ENCODE results near the gene NEDD9.

DNA sequence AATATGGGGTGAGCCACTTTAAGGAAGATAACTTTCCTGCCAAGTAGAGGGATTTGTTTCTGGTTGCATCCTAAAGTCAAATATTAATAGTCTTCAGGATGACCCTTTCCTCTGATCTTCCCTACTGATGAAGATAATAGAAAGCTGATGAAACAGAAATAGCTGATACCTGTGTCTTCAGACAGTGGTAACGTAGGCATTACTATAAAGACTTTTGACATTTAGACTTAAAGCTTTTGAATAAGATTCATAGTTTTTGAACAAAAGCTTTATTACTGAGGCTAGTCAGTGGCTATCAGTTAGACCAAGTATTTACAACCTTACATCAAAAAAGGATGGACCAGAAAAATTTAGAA is 1.4 kb downstream of the NEDD9 start:
- TF ChIP-seq CTCF (IDR thresholded peaks at IDR 0.05 in 2 of 3, conservative IDR thresholded peaks at IDR 0.05 in 1 of 3; ENCODE audit: control insufficient read depth in 2 of 3, extremely low read depth in 1 of 3, insufficient read depth in 1 of 3, low read depth in 3 of 3, low read length in 3 of 3): no peak
- TF ChIP-seq, protein P1, sequence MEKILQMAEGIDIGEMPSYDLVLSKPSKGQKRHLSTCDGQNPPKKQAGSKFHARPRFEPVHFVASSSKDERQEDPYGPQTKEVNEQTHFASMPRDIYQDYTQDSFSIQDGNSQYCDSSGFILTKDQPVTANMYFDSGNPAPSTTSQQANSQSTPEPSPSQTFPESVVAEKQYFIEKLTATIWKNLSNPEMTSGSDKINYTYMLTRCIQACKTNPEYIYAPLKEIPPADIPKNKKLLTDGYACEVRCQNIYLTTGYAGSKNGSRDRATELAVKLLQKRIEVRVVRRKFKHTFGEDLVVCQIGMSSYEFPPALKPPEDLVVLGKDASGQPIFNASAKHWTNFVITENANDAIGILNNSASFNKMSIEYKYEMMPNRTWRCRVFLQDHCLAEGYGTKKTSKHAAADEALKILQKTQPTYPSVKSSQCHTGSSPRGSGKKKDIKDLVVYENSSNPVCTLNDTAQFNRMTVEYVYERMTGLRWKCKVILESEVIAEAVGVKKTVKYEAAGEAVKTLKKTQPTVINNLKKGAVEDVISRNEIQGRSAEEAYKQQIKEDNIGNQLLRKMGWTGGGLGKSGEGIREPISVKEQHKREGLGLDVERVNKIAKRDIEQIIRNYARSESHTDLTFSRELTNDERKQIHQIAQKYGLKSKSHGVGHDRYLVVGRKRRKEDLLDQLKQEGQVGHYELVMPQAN (conservative IDR thresholded peaks at IDR 0.05): no peak
- no peak for TF ChIP-seq RAD51 (IDR thresholded peaks at IDR 0.05)
- no peak for TF ChIP-seq YY1 (IDR thresholded peaks at IDR 0.05; ENCODE audit: low read depth, low read length)
- no peak for TF ChIP-seq USF2 (IDR thresholded peaks at IDR 0.05; ENCODE audit: borderline replicate concordance, low read depth, low read length)
- no peak for TF ChIP-seq JUND (IDR thresholded peaks at IDR 0.05; ENCODE audit: low read depth, low read length)
- TF ChIP-seq SUPT20H (IDR thresholded peaks at IDR 0.05; ENCODE audit: borderline replicate concordance, control insufficient read depth, low read depth, low read length): no peak
- no peak for TF ChIP-seq EZH2 (IDR thresholded peaks at IDR 0.05; ENCODE audit: borderline replicate concordance, control insufficient read depth, low read depth, low read length)
- no peak for TF ChIP-seq IRF5 (IDR thresholded peaks at IDR 0.05; ENCODE audit: borderline replicate concordance)
- TF ChIP-seq ELK1 (IDR thresholded peaks at IDR 0.05; ENCODE audit: low read depth, low read length): no peak
- no peak for TF ChIP-seq CREB1 (IDR thresholded peaks at IDR 0.05; ENCODE audit: low read depth)
- no peak for TF ChIP-seq POLR2AphosphoS5 (IDR thresholded peaks at IDR 0.05; ENCODE audit: low read length)
- no peak for TF ChIP-seq MXI1 (IDR thresholded peaks at IDR 0.05; ENCODE audit: low read depth, low read length)
- TF ChIP-seq FOS (IDR thresholded peaks at IDR 0.05; ENCODE audit: borderline replicate concordance, extremely low read depth, insufficient read length): no peak

Measured in GM12878 (cell line).